Prostate gland (tissue), 2 donors: ENCODE data around the gene TMEM109.

Experiments used
- CTCF ChIP-seq, 4 experiments: fragments of 200-600 bp in 2 of 4; fragments of 450-650 bp in 2 of 4; sonication (generic) in 2 of 4; IDR thresholded peaks; 1 replicate in 3 of 4; 2 replicates in 1 of 4; pipeline ENCODE4 v1.5.1; 2016 to 2019; ENCODE audit warnings: antibody characterized with exemption in 4 of 4, mild to moderate bottlenecking in 2 of 4, moderate library complexity in 2 of 4
- POLR2A ChIP-seq: fragments of 450-650 bp; IDR thresholded peaks from one replicate; pipeline ENCODE4 v1.6.1; 2016; ENCODE audit warnings: antibody characterized with exemption, mild to moderate bottlenecking
- POLR2AphosphoS5 ChIP-seq: sonication (generic); formaldehyde crosslinking; IDR thresholded peaks from one replicate; pipeline ENCODE4 v1.6.1; 2017; ENCODE audit warnings: antibody characterized with exemption

- TF ChIP-seq CTCF (IDR thresholded peaks at IDR 0.05), result no peak
- TF ChIP-seq POLR2AphosphoS5, result no peak
- TF ChIP-seq POLR2A, result no peak
Observed at GRCh38 chr11:60941371-60942119, 27.6 kb downstream of the TMEM109 start.
